Tibial nerve (tissue), 3 donors: ENCODE data around the gene KIF20B.

Experiments
- POLR2A ChIP-seq, 2 donors: fragments of 450-650 bp; IDR thresholded peaks; one replicate each; pipeline ENCODE4 v1.6.1; 2017; ENCODE audit warnings: antibody characterized with exemption in 2 of 2, mild to moderate bottlenecking in 2 of 2, moderate library complexity in 2 of 2
- TF ChIP-seq, protein P1 (sequence below), 5 experiments: fragments of 200-600 bp in 3 of 5; fragments of 450-650 bp in 2 of 5; sonication (generic) in 3 of 5; IDR thresholded peaks; one replicate each; pipeline ENCODE4 v1.5.1; 2016 to 2019; ENCODE audit warnings: antibody characterized with exemption in 5 of 5, mild to moderate bottlenecking in 3 of 5, moderate library complexity in 2 of 5

DNA sequence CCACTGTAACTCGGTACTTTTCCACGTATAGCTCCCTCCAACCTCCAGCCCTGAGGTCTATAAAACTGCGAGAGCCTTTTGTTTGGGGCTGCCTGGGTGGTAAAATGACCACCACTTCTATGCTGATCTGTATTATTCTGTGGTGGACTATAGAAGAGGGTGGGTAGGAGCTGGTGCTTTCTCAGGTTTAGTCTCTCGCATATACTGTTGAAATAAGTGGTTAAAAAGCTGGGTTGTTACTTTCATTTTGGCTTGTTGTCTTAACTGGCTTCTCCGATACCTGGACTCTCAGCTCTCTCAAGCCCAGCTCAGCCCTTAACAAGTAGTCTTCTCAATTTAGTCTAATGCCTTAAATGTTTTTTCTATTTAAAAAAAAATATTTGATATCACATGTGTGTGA is 70.3 kb downstream of the KIF20B start:
- TF ChIP-seq, protein P1, sequence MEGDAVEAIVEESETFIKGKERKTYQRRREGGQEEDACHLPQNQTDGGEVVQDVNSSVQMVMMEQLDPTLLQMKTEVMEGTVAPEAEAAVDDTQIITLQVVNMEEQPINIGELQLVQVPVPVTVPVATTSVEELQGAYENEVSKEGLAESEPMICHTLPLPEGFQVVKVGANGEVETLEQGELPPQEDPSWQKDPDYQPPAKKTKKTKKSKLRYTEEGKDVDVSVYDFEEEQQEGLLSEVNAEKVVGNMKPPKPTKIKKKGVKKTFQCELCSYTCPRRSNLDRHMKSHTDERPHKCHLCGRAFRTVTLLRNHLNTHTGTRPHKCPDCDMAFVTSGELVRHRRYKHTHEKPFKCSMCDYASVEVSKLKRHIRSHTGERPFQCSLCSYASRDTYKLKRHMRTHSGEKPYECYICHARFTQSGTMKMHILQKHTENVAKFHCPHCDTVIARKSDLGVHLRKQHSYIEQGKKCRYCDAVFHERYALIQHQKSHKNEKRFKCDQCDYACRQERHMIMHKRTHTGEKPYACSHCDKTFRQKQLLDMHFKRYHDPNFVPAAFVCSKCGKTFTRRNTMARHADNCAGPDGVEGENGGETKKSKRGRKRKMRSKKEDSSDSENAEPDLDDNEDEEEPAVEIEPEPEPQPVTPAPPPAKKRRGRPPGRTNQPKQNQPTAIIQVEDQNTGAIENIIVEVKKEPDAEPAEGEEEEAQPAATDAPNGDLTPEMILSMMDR (IDR thresholded peaks at IDR 0.05) = no peak
- no peak for TF ChIP-seq POLR2A (IDR thresholded peaks at IDR 0.05)
